Measurements from ENCODE around the gene ADCY4. TPM values are rescaled to one million over a fixed set of nuclear protein-coding genes. Genes with fewer than 3 reads are reported as not detected.

Gene ADCY4
- total RNA-seq, 1 experiment from 2014 or later, result 3.4 TPM

GRCh38 chr14:24300326-24300980 is 34.4 kb downstream of the ADCY4 start:
- no peaks in the 10 kb centered on the region for H3K9me3 Mint-ChIP-seq (ENCODE audit: low read depth, unreplicated experiment)
- no peak for DNase-seq
- CTCF ChIA-PET, result interaction anchor here (0.8 to 4.2 kb wide), 6 partner anchors 7 to 85 kb away, joined by 3 to 108 read pairs (median 4); partner anchors contain the start of genes CIDEB, MDP1 and TINF2
- TF ChIP-seq, protein P1, sequence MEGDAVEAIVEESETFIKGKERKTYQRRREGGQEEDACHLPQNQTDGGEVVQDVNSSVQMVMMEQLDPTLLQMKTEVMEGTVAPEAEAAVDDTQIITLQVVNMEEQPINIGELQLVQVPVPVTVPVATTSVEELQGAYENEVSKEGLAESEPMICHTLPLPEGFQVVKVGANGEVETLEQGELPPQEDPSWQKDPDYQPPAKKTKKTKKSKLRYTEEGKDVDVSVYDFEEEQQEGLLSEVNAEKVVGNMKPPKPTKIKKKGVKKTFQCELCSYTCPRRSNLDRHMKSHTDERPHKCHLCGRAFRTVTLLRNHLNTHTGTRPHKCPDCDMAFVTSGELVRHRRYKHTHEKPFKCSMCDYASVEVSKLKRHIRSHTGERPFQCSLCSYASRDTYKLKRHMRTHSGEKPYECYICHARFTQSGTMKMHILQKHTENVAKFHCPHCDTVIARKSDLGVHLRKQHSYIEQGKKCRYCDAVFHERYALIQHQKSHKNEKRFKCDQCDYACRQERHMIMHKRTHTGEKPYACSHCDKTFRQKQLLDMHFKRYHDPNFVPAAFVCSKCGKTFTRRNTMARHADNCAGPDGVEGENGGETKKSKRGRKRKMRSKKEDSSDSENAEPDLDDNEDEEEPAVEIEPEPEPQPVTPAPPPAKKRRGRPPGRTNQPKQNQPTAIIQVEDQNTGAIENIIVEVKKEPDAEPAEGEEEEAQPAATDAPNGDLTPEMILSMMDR (IDR thresholded peaks at IDR 0.05; ENCODE audit: unreplicated experiment), result no peak
- H3K27ac Mint-ChIP-seq (ENCODE audit: unreplicated experiment), result no peak overlapping the region
- H3K4me1 Mint-ChIP-seq (ENCODE audit: low read depth, unreplicated experiment), result peaks cover 32% of the 10 kb centered on the region
- H3K4me3 Mint-ChIP-seq (ENCODE audit: low read depth, unreplicated experiment), result peak overlapping the region; percentile 90
- no TSS peak for BruUV-seq (replicated peaks)
- H3K36me3 Mint-ChIP-seq (ENCODE audit: insufficient read depth, unreplicated experiment), result peaks cover 38% of the 10 kb centered on the region
- intact Hi-C loops (cut with micrococcal nuclease; ENCODE audit: unreplicated experiment), result no loop called here
- H3K27me3 Mint-ChIP-seq (ENCODE audit: unreplicated experiment), result no peaks in the 10 kb centered on the region

DNA sequence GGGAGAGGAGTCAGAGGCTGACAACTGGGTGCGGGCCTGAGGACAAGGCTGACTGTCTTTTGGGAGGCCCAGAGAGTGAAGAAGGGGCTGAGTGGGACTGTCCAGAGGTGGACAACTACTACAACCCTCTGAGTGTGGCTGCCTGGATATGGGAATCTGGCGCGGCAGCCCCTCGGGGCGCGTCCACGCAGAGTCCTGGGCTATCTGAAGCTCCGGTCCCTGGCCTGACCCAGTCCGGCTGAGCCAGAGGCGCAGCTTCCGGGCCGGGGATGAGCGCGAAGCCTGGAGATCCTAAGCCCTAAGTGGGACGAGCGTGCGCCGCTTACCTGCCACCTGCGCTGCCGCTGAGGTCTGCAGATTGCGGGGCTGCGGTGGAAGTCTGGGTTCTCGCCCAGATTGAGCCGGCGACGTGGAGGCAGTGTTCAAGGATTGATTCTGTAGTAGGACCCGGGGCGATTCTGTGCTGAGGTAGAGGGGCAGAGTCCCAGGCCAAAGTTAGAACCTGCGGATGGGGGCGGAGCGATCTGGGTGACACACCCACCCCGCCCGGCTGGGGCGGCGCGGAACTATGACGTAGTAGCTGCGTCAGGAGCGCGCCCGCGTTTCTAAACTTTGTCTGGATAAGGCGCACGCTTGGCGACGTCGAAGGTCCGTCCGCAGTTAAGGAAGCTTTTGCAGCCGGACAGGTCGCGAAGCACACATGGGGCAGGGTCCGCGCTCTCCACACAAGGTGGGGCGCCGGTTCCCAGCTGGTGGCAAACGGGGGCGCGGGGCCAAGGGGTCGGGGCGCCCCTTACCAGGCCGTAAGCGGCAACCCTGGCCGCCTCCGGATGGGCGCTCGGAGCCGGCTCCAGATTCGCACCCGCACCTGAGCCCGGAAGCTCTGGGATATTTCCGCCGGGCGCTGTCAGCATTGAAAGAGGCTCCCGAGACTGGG is 35.3 kb downstream of the ADCY4 start, which contains the start of the genes DHRS1 and NOP9:
Gene DHRS1, minus strand, starts transcription at position 526 of the 937 bp plus-strand sequence. CDS start 674 bp downstream, outside the sequence.
Gene NOP9, plus strand, starts transcription at position 596 of the 937 bp plus-strand sequence. Its CDS starts 105 bp downstream, at position 701.
- intact Hi-C loops (cut with micrococcal nuclease; ENCODE audit: unreplicated experiment), result no loop called here

GRCh38 chr14:24298892-24299254 is 36.0 kb downstream of the ADCY4 start:
- no peaks in the 10 kb centered on the region for H3K9me3 Mint-ChIP-seq (ENCODE audit: low read depth, unreplicated experiment)
- peak overlapping the region; percentile 90 for H3K4me3 Mint-ChIP-seq (ENCODE audit: low read depth, unreplicated experiment)
- H3K4me1 Mint-ChIP-seq (ENCODE audit: low read depth, unreplicated experiment), result peaks cover 32% of the 10 kb centered on the region
- intact Hi-C loops (cut with micrococcal nuclease; ENCODE audit: unreplicated experiment), result no loop called here
- H3K36me3 Mint-ChIP-seq (ENCODE audit: insufficient read depth, unreplicated experiment), result peaks cover 35% of the 10 kb centered on the region
- peak; percentile 60 for DNase-seq
- TF ChIP-seq, protein P1 (IDR thresholded peaks at IDR 0.05; ENCODE audit: unreplicated experiment), result no peak
- peak overlapping the region; percentile 88 for H3K27ac Mint-ChIP-seq (ENCODE audit: unreplicated experiment)
- no TSS peak for BruUV-seq (replicated peaks)
- CTCF ChIA-PET, result interaction anchor here (0.6 to 4.2 kb wide), 6 partner anchors 9 to 152 kb away, joined by 3 to 108 read pairs (median 4); partner anchors contain the start of genes CIDEB, RABGGTA and TINF2
- no peaks in the 10 kb centered on the region for H3K27me3 Mint-ChIP-seq (ENCODE audit: unreplicated experiment)

More for the DNA sequence above, 35.3 kb downstream of the ADCY4 start, which contains the start of the genes DHRS1 and NOP9:
- H3K36me3 Mint-ChIP-seq (ENCODE audit: insufficient read depth, unreplicated experiment), result peaks cover 38% of the 10 kb centered on the region
- CTCF ChIA-PET, result interaction anchor here (0.6 to 4.2 kb wide), 9 partner anchors 8 to 153 kb away, joined by 3 to 108 read pairs (median 3); partner anchors contain the start of genes CIDEB, MDP1, RABGGTA and TINF2
- no peaks in the 10 kb centered on the region for H3K9me3 Mint-ChIP-seq (ENCODE audit: low read depth, unreplicated experiment)
- peak within 1 kb of the TSS; percentile 88 for H3K27ac Mint-ChIP-seq (ENCODE audit: unreplicated experiment)
- peak within 1 kb of the TSS; percentile 90 for H3K4me3 Mint-ChIP-seq (ENCODE audit: low read depth, unreplicated experiment)
- peak; percentile 94 for DNase-seq
- no peaks in the 10 kb centered on the region for H3K27me3 Mint-ChIP-seq (ENCODE audit: unreplicated experiment)
- TF ChIP-seq, protein P1 (IDR thresholded peaks at IDR 0.05; ENCODE audit: unreplicated experiment), result no peak
- TSS peak; percentile 75 for BruUV-seq (replicated peaks)
- peaks cover 32% of the 10 kb centered on the region for H3K4me1 Mint-ChIP-seq (ENCODE audit: low read depth, unreplicated experiment)
